Ascending aorta (tissue), 2 donors: ENCODE results near the gene XYLT1. TPM values are rescaled to one million over a fixed set of nuclear protein-coding genes. Genes with fewer than 3 reads are reported as not detected.

Experiments used
- DNase-seq, 2 donors: peaks; one replicate each; pipeline ENCODE4 v3.0.0-alpha.2; 2019; ENCODE audit warnings: low spot score in 2 of 2
- H3K27ac ChIP-seq, 2 donors: fragments of 200-600 bp; sonication (generic); one replicate each; pipeline ENCODE4 v1.5.1; 2016 to 2017; ENCODE audit warnings: mild to moderate bottlenecking in 1 of 2
- H3K27me3 ChIP-seq: fragments of 200-600 bp; sonication (generic); one replicate; pipeline ENCODE4 v1.5.1; 2017
- H3K36me3 ChIP-seq, 2 donors: fragments of 200-600 bp; sonication (generic); one replicate each; pipeline ENCODE4 v1.5.1; 2016
- H3K4me1 ChIP-seq, 2 donors: fragments of 200-600 bp; sonication (generic); one replicate each; pipeline ENCODE4 v1.5.1; 2016 to 2017; ENCODE audit warnings: mild to moderate bottlenecking in 1 of 2
- H3K4me3 ChIP-seq, 2 donors: fragments of 200-600 bp; sonication (generic); one replicate each; pipeline ENCODE4 v1.5.1; 2016 to 2017; ENCODE audit warnings: mild to moderate bottlenecking in 1 of 2
- H3K9me3 ChIP-seq, 2 donors: fragments of 200-600 bp; sonication (generic); one replicate each; pipeline ENCODE4 v1.5.1; 2016
- CTCF ChIP-seq, 3 experiments: fragments of 200-600 bp in 2 of 3; fragments of 450-650 bp in 1 of 3; sonication (generic) in 2 of 3; IDR thresholded peaks; one replicate each; pipeline ENCODE4 v1.5.1; 2016 to 2019; ENCODE audit warnings: antibody characterized with exemption in 3 of 3, mild to moderate bottlenecking in 1 of 3, moderate library complexity in 1 of 3
- intact Hi-C: fragments of 100-400 bp; cut with DNase I; formaldehyde crosslinking; loops from one replicate; pipeline ENCODE4 v1.15.1; 2023
- total RNA-seq: library from RNA; depleted of rRNA; stranded (reverse); fragments of >200 nt; gene quantifications from one replicate; pipeline ENCODE4 v1.1.0, GENCODE V29; 2016

Gene XYLT1
- total RNA-seq, 1 donor from 2014 or later = 6.7 TPM

DNA sequence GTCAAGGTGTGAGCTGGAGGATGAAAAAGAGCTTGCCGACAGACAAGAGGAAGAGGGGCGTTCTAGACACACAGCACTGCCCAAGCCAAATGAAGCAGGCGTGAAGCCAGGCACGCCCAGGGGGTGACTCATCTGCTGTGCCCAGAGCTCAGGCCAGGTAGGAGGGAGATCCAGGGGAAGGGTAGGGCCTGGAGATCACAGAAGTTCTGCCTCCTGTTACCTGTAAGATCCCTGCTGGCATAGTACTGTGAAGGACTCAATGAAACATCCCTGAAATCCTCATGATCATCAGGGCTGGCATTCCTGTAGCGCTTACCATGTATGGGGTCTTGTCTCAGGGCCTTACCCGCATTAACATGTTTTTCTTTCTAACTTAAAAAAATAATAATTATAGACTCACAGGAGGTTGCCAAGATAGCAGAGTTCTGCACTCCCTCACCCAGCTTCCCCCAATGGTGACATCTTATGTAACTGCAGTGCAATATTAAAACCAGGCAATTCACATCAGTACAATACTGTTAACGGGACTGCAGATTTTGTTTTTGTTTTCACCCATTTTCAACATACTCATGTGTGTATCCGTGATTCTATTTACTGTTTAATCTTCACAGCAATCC lies 158.6 kb downstream of the XYLT1 start:
- H3K27me3 ChIP-seq = no peaks in the 10 kb centered on the region
- peak overlapping the region in 1 of 2 donors; percentile 86 for H3K27ac ChIP-seq
- H3K4me3 ChIP-seq = no peak overlapping the region
- H3K4me1 ChIP-seq = peaks cover 8 to 14% of the 10 kb centered on the region in 2 donors
- DNase-seq = no peak
- intact Hi-C loops = no loop called here
- no peak for TF ChIP-seq CTCF (IDR thresholded peaks at IDR 0.05)
- no peaks in the 10 kb centered on the region for H3K36me3 ChIP-seq
- no peaks in the 10 kb centered on the region for H3K9me3 ChIP-seq

DNA sequence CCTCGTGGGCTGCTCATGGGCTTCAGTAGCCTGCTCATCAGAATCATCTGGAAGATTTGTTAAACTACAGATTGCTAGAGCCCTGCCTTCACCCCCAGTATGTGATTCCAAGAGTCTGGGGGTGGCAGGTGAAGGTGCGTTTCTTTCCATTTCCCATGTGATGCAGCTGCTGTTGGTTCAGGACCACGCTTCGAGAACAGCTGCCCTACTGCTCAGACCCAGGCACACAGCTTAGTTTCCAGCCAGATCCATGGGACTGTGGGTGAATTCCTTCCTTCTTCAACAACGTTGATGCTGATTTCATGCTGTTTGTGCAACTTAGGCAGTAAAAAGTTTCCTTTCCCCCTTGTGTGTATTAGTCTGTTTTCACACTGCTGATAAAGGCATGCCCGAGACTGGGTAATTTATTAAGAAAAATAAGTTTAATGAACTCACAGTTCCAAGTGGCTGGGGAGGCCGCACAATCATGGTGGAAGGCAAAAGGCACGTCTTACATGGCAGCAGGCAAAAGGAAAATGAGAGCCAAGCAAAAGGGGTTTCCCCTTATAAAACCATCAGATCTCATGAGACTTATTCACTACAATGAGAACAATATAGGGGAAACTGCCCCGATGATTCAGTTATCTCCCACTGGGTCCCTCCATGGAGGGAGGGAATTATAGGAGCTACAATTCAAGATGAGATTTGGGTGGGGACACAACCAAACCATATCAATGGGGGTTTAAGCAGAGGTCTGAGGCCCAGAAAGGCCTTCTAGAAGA lies 159.2 kb downstream of the XYLT1 start:
- TF ChIP-seq CTCF (IDR thresholded peaks at IDR 0.05) = no peak
- Histone ChIP-seq H3K36me3 (no peaks in the 10 kb centered on the region), H3K4me1 (peaks cover 8 to 14% of the 10 kb centered on the region in 2 donors), H3K4me3 (no peak overlapping the region), H3K27me3 (no peaks in the 10 kb centered on the region), H3K27ac (peak overlapping the region in 1 of 2 donors; percentile 86), H3K9me3 (no peaks in the 10 kb centered on the region)
- DNase-seq = no peak
- intact Hi-C loops = no loop called here

DNA sequence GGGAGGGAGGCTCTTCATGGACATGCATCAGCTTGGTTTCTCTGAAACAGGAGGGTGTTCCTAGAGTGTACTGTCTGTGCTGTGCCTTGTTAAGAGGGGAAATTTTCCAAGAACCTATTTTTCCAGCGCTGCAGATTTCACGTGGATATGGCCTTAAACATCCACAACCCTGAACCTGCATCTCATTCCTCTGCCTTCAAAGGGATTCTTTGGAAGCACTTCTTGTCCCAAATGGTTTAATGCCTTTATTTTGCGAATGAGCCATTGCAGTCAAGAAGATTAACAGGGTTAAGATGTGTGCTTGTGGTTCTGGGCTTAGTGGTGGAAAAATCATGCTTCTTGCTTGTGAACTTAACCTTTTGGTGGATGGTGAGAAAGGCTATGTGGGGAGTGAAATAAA lies 161.2 kb downstream of the XYLT1 start:
- peaks cover 11 to 14% of the 10 kb centered on the region in 2 donors for H3K4me1 ChIP-seq
- DNase-seq = no peak
- H3K9me3 ChIP-seq = no peaks in the 10 kb centered on the region
- intact Hi-C loops = no loop called here
- H3K4me3 ChIP-seq = no peak overlapping the region
- H3K27me3 ChIP-seq = no peaks in the 10 kb centered on the region
- H3K36me3 ChIP-seq = no peaks in the 10 kb centered on the region
- no peak overlapping the region for H3K27ac ChIP-seq
- no peak for TF ChIP-seq CTCF (IDR thresholded peaks at IDR 0.05)

- H3K4me3 ChIP-seq = no peak overlapping the region
- no peak for TF ChIP-seq CTCF (IDR thresholded peaks at IDR 0.05)
- DNase-seq = no peak
- H3K4me1 ChIP-seq = peaks cover 8 to 9% of the 10 kb centered on the region in 2 donors
- H3K27me3 ChIP-seq = no peaks in the 10 kb centered on the region
- no peaks in the 10 kb centered on the region for H3K36me3 ChIP-seq
- intact Hi-C loops = no loop called here
- H3K9me3 ChIP-seq = no peaks in the 10 kb centered on the region
- H3K27ac ChIP-seq = no peak overlapping the region
These were observed 162.6 kb downstream of the XYLT1 start for GRCh38 chr16:17308186-17308585.

- no peak overlapping the region for H3K4me3 ChIP-seq
- no peaks in the 10 kb centered on the region for H3K36me3 ChIP-seq
- H3K4me1 ChIP-seq = peaks cover 4% of the 10 kb centered on the region in 2 donors
- no peak for TF ChIP-seq CTCF (IDR thresholded peaks at IDR 0.05)
- H3K27ac ChIP-seq = no peak overlapping the region
- intact Hi-C loops = no loop called here
- H3K27me3 ChIP-seq = no peaks in the 10 kb centered on the region
- H3K9me3 ChIP-seq = no peaks in the 10 kb centered on the region
- DNase-seq = no peak
These were observed 163.3 kb downstream of the XYLT1 start for GRCh38 chr16:17307504-17307903.
